Chondrocyte (in vitro differentiated cells): Measurements from ENCODE around the gene ALG8. TPM values are rescaled to one million over a fixed set of nuclear protein-coding genes. Genes with fewer than 3 reads are reported as not detected.

ENCODE experiments used
- DNase-seq: peaks from one replicate; pipeline ENCODE4 v3.0.0; 2021; ENCODE audit warnings: mixed read lengths, low spot score
- H3K27ac Mint-ChIP-seq: one replicate; pipeline ENCODE4 v1.8.0; 2021; ENCODE audit warnings: mild to moderate bottlenecking, moderate library complexity, mixed read lengths; ENCODE audit not compliant: unreplicated experiment
- H3K27me3 Mint-ChIP-seq: 2 replicates; pipeline ENCODE4 v1.8.0; 2021; ENCODE audit warnings: low read depth, mixed read lengths
- H3K36me3 Mint-ChIP-seq: 2 replicates; pipeline ENCODE4 v1.8.0; 2021; ENCODE audit warnings: low read depth, mixed read lengths
- H3K4me1 Mint-ChIP-seq: 2 replicates; pipeline ENCODE4 v1.8.0; 2021; ENCODE audit warnings: low read depth, mild to moderate bottlenecking, mixed read lengths
- H3K4me3 Mint-ChIP-seq: one replicate; pipeline ENCODE4 v1.8.0; 2021; ENCODE audit warnings: mild to moderate bottlenecking, moderate library complexity, mixed read lengths; ENCODE audit not compliant: unreplicated experiment
- H3K9me3 Mint-ChIP-seq: 2 replicates; pipeline ENCODE4 v1.8.0; 2021; ENCODE audit warnings: low read depth, mixed read lengths
- CTCF ChIP-seq: fragments of 200-600 bp; sonication (generic); IDR thresholded peaks from 2 replicates; pipeline ENCODE4 v1.5.0; 2021; ENCODE audit warnings: antibody characterized with exemption, mild to moderate bottlenecking, moderate library complexity
- total RNA-seq: library from RNA; stranded (reverse); gene quantifications from 3 replicates; pipeline ENCODE4 v1.2.1, GENCODE V29; 2021

Gene ALG8
- total RNA-seq, 1 donor from 2014 or later: 30.1 TPM

GRCh38 chr11:78163828-78164227, 24.4 kb upstream of the ALG8 start:
- H3K9me3 Mint-ChIP-seq: no peaks in the 10 kb centered on the region
- no peaks in the 10 kb centered on the region for H3K36me3 Mint-ChIP-seq
- no peak overlapping the region for H3K4me3 Mint-ChIP-seq
- DNase-seq: no peak
- no peaks in the 10 kb centered on the region for H3K27me3 Mint-ChIP-seq
- no peak overlapping the region for H3K27ac Mint-ChIP-seq
- TF ChIP-seq CTCF: no peak
- peaks cover 46% of the 10 kb centered on the region for H3K4me1 Mint-ChIP-seq

- H3K4me1 Mint-ChIP-seq: peaks cover 33% of the 10 kb centered on the region
- H3K9me3 Mint-ChIP-seq: no peaks in the 10 kb centered on the region
- TF ChIP-seq CTCF: no peak
- no peak for DNase-seq
- no peaks in the 10 kb centered on the region for H3K27me3 Mint-ChIP-seq
- peak overlapping the region; percentile 51 for H3K27ac Mint-ChIP-seq
- H3K36me3 Mint-ChIP-seq: no peaks in the 10 kb centered on the region
- H3K4me3 Mint-ChIP-seq: no peak overlapping the region
Observed at GRCh38 chr11:78161962-78162371, 22.5 kb upstream of the ALG8 start.

GRCh38 chr11:78161346-78161745, 21.9 kb upstream of the ALG8 start:
- no peaks in the 10 kb centered on the region for H3K27me3 Mint-ChIP-seq

GRCh38 chr11:78160557-78160956, 21.1 kb upstream of the ALG8 start:
- no peaks in the 10 kb centered on the region for H3K9me3 Mint-ChIP-seq
- H3K36me3 Mint-ChIP-seq: no peaks in the 10 kb centered on the region
- no peak for DNase-seq
- TF ChIP-seq CTCF: no peak
- H3K27me3 Mint-ChIP-seq: no peaks in the 10 kb centered on the region
- no peak overlapping the region for H3K27ac Mint-ChIP-seq
- no peak overlapping the region for H3K4me3 Mint-ChIP-seq
- H3K4me1 Mint-ChIP-seq: peaks cover 29% of the 10 kb centered on the region

More at GRCh38 chr11:78161346-78161745, 21.9 kb upstream of the ALG8 start:
- no peak for DNase-seq
- Mint-ChIP-seq H3K4me3 (no peak overlapping the region), H3K27ac (no peak overlapping the region), H3K4me1 (peaks cover 29% of the 10 kb centered on the region), H3K9me3 (no peaks in the 10 kb centered on the region), H3K36me3 (no peaks in the 10 kb centered on the region)
- TF ChIP-seq CTCF: no peak

- Mint-ChIP-seq H3K4me1 (peaks cover 26% of the 10 kb centered on the region), H3K27me3 (no peaks in the 10 kb centered on the region), H3K36me3 (no peaks in the 10 kb centered on the region), H3K4me3 (no peak overlapping the region), H3K27ac (peak overlapping the region; percentile 88), H3K9me3 (no peaks in the 10 kb centered on the region)
- DNase-seq: no peak
- no peak for TF ChIP-seq CTCF
Observed at GRCh38 chr11:78158987-78159652, 19.7 kb upstream of the ALG8 start.
